ENCODE results near the gene CAMK2B. TPM values are rescaled to one million over a fixed set of nuclear protein-coding genes. Genes with fewer than 3 reads are reported as not detected.

Gene CAMK2B
- polyA plus RNA-seq, 3 donors, result 2.9 to 3.6 (median 3.3) TPM

DNA sequence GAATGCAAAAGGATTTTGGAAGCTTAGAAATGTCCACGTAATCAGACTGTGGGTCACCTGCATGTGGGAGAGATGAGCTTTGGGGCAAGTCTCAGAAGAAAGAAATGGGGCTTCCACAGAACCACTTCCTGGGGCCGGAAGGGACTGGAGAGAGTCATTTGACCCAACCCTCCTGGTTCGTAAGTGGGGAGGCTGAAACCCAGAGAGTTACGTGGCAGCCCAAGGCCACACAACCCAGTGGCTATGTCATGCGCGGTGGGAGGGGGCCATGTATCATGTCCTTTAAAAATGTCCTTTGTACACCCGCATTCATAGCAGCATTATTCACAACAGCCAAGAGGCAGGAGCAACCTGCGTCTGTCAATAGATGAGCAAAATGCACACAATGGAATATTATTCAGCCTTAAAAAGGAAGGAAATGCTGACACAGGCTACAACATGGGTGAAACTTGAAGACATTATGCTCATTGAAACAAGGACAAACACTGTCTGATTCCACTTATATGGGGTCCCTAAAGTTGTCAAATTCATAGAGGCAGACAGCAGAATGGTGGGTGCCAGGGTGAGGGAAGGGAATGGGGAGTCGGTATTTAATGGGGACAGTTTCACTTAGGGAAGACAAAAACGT lies 15.1 kb downstream of the CAMK2B start:
- no peak for DNase-seq

- peak; percentile 70 for DNase-seq
Observed at GRCh38 chr7:44309271-44310091, 15.9 kb downstream of the CAMK2B start.

DNA sequence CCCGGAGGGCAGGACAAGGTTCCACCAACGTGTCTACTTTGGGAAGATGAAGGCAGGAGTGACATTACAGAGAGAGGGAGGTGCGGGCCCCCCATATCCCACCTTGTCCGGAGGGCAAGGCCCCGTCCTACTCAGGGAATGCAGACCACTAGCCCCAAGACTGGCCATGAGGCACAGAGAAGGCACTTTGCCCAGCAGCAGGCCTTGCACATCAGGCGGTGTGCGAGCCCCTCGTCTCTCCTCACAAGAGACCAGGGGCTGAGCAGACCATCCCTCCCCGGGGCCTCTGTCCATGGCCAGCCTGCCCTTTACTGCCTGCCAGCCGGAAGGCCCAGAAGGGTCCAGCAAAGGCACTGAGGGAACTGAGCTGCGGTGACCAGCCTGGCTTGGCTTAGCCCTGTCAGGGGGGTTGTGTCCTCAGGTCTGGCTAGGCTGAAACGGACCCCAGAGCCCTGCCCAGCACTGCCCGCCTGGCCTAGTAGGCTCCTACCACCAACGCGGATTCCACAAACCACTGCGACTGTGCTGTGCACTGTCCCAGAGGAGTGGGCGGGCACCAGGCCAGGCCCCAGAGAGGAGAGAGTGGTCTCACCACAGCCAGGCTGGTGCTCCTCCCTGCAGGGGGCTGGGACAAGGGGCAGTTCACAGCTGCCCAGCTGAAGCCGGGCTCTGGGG lies 16.7 kb downstream of the CAMK2B start:
- DNase-seq, result no peak

DNA sequence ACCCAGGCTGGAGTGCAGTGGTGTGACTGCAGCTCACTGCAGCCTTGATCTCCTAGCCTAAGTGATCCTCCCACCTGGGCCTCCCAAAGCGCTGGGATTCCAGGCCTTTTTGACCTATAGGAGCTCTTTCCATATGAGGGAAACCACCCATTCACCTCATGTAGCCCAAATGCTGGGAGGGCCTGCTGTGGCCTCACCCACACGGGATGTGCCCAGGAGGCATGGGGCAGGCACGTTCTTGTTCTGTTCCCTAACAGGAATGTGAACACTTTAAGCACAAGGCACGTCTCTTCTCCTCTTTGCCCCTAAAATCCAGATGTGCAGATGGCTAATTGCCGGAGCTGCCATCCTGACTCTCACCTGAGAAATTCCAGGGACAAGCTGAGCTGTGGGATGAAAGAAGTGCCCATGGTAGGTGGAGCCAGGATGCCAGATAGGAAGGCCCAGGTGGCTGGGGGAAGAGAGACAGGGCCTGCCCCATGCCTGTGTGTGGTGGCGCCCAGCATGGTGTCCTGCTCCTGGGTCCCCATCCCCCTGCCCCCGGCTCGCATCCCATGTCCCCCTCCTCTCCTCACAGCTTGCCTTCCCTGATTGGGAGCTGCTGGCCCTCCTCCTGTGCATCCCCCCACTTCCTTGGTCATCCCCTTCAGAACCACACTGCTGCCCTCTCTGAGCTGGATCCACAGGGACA lies 17.3 kb downstream of the CAMK2B start:
- no peak for DNase-seq

DNA sequence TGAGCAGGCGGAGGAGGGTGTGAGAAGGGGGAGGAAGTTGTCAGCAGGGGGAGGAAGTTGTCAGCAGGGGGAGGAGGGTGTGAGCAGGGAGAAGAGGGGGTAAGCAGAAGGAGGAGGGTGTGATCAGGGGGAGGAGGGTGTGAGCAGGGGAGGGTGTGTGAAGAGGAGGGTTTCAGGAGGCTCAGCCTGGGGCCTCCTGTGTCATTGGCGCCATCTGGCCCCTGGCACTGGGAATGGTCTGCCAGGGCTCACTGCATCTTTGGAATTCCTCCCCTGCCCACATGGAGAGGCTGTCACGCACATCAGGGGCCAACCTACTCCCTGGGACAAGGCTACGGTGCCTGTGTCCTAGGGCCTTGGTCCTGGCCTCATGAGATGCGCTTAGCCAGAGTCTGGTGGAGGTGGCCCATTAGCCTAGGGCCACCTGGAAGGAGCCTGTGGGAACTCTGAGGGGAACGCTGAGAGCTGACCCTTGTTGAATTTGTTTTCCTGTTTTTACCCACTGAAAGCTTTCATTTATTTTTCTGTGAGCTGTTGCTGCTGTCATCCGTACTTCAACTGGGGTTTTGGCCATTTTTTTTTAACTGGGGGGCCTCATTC lies 18.0 kb downstream of the CAMK2B start:
- DNase-seq, result peak; percentile 78

DNA sequence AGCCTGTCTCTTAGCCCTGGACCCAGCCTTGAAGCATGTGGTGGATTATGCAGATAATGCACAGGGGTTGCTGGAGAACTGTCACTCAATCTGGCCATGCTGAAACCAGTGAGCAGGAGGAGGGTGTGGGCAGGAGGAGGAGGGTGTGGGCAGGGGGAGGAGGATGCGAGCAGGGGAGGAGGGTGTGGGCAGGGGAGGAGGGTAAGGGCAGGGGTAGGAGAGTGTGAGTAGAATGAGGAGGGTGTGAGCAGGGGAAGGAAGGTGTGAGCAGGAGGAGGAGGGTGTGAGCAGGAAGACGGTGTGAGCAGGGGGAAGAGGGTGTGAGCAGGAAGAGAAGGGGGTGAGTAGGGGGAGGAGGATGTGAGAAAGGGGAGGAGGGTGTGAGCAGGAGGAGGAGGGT lies 18.8 kb downstream of the CAMK2B start:
- DNase-seq, result no peak

- DNase-seq, result no peak
Observed at GRCh38 chr7:44305564-44306507, 19.6 kb downstream of the CAMK2B start.

- DNase-seq, result no peak
Observed at GRCh38 chr7:44294325-44295069, 30.9 kb downstream of the CAMK2B start.

DNA sequence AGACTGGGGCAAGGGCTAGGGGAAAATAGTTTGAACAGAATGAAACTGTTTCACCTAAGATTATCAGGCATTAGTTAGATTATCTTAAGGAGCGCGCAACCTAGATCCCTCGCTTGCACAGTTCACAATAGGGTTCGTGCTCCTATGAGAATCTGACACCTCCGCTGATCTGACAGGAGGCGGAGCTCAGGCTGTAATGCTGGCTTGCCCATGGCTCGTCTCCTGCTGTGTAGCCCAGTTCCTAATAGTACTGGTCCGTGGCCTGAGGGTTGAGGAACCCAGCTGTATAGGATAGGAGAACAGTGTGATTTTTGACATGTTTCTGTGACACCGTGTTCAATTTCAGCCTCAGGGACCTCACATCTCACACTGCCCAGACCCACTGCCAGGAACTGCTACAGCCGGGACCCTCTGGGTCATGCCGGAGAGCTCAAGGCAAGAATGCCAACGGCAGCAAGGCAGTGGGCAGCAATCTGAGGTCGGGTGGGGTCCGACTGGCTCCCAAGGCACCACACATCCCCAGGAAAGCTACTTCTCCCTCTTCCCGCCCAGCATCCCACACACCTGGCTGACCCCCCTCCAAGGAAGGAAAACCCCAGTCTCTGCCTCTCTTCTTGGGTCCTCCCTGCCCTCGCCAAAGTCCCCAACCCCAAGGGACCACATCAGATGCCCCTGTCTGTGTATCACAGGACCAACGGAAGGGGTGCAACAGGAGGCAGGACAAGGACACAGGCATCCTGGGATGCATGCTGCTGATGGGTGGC lies 31.7 kb downstream of the CAMK2B start:
- no peak for DNase-seq

- no peak for DNase-seq
Observed at GRCh38 chr7:44292876-44293560, 32.4 kb downstream of the CAMK2B start.

DNA sequence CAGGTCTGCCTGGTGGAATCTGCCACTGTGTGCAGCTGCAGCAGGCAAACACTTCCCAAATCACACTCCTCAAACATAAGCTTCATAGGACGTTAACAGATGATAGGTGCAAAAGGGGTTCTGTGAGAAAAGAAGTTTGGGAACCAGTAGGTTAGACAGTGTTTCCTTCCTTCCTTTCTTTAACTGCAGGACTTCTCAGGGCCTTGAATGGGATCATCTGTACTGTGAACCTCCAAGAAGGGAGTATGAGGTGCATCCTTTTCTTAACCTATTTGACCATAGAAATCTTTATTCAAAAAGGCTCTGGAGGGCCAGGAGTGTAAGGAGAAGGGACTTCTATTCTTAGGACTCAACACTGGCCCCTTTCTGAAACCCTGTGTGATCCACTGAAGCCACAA lies 33.0 kb downstream of the CAMK2B start:
- no peak for DNase-seq

DNA sequence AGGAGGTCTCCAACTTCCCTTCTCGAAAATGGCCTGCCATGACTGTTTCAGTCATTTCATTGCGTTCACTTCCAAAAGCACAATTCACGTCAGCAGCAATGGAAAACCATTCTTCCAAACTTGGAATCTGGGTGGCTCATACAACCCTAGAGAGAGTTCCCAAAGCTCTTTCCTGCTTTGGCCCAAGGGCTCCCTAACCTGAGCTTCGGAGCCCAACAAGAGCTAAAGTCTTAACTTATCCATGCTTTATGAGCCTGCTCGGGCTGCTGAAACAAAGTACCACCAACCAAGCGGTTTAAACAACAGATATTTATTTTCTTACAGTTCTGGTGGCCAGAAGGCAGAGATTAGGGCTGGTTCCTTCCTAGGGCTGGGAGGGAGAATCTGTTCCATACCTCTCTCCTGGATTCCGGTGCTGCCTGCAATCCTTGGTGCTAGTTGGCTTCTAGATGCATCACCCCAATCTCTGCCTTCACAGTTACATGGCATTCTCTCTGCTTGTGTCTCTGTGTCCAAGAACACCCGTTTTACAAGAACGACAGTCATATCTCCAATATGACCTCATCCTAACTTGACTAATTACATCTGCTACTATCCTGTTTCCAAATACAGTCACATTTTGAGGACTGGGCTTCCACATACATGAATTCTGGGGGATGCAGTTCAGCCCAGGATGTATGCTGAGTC lies 33.5 kb downstream of the CAMK2B start:
- no peak for DNase-seq

GRCh38 chr7:44291066-44291732 lies 34.2 kb downstream of the CAMK2B start:
- DNase-seq, result peak; percentile 77

- DNase-seq, result no peak
Observed at GRCh38 chr7:44290252-44290620, 35.2 kb downstream of the CAMK2B start.

DNA sequence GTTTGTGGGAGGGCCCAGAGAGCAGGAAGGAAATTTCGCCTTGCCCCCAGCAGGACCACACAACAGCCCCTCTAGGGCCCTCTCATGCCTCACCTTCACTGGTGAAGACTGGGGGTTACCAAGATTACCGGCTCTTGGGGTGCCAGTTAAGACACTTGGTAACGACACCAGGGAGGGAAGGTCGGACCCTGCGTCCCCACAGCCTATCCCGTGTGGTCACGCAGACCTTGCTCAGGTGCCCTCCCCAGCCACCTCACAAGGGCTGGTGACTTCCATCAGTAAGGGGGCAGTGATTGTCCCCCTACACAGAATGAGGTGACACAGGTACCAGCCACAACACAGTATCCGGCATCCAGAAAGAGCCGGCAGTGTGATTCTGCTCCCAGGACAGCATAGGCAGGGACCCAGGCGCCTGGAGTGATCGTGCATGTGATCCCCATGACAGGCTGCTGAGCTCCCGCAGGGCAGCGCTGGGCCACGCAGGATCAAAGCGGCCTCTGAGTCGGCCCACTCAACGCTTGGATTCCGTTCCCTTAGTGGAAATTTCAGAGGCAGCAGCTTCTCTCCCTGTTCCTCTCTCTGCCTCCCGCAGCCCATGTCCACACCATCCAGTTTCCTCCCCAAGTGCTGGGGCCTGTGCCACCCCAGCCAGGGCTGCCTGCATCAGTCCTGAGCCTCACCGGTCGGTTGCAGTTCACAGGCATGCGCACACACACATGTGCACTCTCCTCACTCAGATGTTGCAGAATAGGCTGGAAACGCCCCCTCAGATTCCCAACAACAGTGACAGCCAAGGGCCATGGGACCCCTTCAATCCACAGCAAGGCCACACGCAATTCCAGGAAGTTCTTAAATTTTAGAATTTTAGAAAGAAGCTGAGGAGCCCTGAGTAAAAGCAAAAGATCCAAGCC lies 35.8 kb downstream of the CAMK2B start:
- no peak for DNase-seq

- no peak for DNase-seq
Observed at GRCh38 chr7:44288811-44289340, 36.5 kb downstream of the CAMK2B start.

Measured in renal pelvis (tissue), 4 donors.